Nephron progenitor cell (in vitro differentiated cells): ENCODE results near the gene EEA1.

ENCODE experiments used
- DNase-seq: peaks from one replicate; pipeline ENCODE4 v3.0.0; 2021
- H3K27ac Mint-ChIP-seq: 2 replicates; pipeline ENCODE4 v1.8.0; 2021; ENCODE audit warnings: mild to moderate bottlenecking, moderate library complexity, mixed read lengths
- H3K27me3 Mint-ChIP-seq: 2 replicates; pipeline ENCODE4 v1.8.0; 2021; ENCODE audit warnings: mild to moderate bottlenecking, low read depth, mixed read lengths; ENCODE audit not compliant: poor library complexity
- H3K36me3 Mint-ChIP-seq: 2 replicates; pipeline ENCODE4 v1.8.0; 2021; ENCODE audit warnings: low read depth, mixed read lengths
- H3K4me1 Mint-ChIP-seq: 2 replicates; pipeline ENCODE4 v1.8.0; 2021; ENCODE audit warnings: mixed read lengths
- H3K4me3 Mint-ChIP-seq: 2 replicates; pipeline ENCODE4 v1.8.0; 2021; ENCODE audit warnings: mild to moderate bottlenecking, moderate library complexity, mixed read lengths
- H3K9me3 Mint-ChIP-seq: 2 replicates; pipeline ENCODE4 v1.8.0; 2021; ENCODE audit warnings: mild to moderate bottlenecking, moderate library complexity, mixed read lengths
- TF ChIP-seq, protein P1 (sequence below): fragments of 200-600 bp; sonication (generic); IDR thresholded peaks from 2 replicates; pipeline ENCODE4 v1.5.0; 2021; ENCODE audit warnings: antibody characterized with exemption

Gene EEA1

DNA sequence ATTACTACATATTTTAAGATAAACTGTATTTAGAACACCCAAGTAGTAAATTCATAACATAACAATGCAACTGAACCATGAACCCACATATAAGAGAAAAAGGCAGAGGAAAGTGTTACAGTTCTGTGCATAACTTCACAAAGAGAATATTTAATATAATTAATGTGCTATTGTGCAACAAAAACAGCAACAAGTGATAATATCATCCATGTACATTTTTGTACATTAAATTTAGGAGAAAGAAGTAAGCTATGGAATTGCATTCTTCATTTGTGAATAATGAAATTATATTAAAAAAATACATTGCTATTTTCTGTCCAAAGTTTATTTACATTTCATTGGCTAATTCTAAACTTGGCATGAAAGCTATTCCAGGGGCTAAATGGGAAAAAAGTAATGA lies 153.7 kb downstream of the EEA1 start:
- Mint-ChIP-seq H3K36me3 (peaks cover 14% of the 10 kb centered on the region), H3K4me3 (no peak overlapping the region), H3K4me1 (no peaks in the 10 kb centered on the region), H3K9me3 (no peaks in the 10 kb centered on the region), H3K27me3 (no peaks in the 10 kb centered on the region), H3K27ac (no peak overlapping the region)
- TF ChIP-seq, protein P1, sequence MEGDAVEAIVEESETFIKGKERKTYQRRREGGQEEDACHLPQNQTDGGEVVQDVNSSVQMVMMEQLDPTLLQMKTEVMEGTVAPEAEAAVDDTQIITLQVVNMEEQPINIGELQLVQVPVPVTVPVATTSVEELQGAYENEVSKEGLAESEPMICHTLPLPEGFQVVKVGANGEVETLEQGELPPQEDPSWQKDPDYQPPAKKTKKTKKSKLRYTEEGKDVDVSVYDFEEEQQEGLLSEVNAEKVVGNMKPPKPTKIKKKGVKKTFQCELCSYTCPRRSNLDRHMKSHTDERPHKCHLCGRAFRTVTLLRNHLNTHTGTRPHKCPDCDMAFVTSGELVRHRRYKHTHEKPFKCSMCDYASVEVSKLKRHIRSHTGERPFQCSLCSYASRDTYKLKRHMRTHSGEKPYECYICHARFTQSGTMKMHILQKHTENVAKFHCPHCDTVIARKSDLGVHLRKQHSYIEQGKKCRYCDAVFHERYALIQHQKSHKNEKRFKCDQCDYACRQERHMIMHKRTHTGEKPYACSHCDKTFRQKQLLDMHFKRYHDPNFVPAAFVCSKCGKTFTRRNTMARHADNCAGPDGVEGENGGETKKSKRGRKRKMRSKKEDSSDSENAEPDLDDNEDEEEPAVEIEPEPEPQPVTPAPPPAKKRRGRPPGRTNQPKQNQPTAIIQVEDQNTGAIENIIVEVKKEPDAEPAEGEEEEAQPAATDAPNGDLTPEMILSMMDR = no peak
- DNase-seq = no peak

DNA sequence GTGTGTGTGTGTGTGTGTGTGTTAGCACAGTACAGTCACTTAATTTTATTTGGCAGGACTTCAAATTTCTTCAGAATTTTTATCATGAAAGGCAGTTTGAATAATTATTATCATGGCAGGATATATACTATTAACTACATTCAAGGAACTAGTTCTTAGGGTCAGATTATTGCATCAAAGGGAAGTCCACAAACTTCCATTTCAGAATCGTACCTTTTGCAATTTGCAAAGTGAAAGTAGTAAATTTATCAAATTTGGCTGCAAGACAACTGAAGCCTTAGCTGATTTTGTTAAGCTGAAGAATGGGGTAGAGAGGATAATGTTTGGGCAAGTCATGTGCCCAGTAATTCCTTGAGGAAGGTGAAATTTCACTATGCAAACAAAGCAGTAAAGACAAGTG lies 158.1 kb downstream of the EEA1 start:
- no peaks in the 10 kb centered on the region for H3K9me3 Mint-ChIP-seq
- H3K4me1 Mint-ChIP-seq = peaks cover 10% of the 10 kb centered on the region
- H3K36me3 Mint-ChIP-seq = no peaks in the 10 kb centered on the region
- H3K27me3 Mint-ChIP-seq = no peaks in the 10 kb centered on the region
- no peak overlapping the region for H3K27ac Mint-ChIP-seq
- TF ChIP-seq, protein P1 = no peak
- no peak for DNase-seq
- no peak overlapping the region for H3K4me3 Mint-ChIP-seq

DNA sequence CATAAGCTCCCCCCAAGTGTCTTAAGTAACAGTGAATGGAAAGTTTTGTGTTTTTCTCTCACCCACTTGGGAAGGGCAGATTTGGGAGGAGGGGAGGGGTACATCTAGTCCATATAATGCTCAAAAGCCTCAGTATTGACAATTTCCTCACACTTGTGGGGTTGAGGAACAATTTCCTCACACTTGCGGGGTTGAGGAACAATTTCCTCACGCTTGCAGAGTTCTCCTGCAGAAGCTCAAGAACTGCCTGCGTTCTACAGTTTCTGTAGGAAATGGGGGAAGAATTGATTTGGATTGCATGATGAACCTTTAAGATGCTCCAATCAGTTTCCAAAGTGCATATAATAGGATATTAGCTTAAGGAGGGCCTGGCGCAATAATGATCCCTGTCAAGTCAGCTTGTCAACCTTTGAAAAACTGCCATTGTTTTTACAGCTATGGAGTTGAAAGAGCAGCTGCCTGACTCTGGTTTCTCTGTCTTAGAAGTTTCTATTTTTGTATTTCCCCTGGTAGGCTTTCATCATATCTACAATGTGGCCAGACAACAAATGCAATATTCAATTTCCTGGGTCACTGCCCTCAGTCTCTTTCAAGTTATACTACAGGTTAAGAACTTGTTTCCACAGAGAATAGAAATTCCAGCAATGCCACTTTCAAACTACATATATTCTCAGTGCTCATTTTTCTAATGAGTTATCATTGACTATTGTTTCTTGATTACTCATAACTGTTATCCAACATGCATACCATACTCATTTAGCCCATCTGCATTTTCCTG lies 159.8 kb downstream of the EEA1 start:
- Mint-ChIP-seq H3K27ac (no peak overlapping the region), H3K4me3 (no peak overlapping the region), H3K27me3 (no peaks in the 10 kb centered on the region), H3K9me3 (no peaks in the 10 kb centered on the region), H3K36me3 (no peaks in the 10 kb centered on the region), H3K4me1 (peaks cover 14% of the 10 kb centered on the region)
- TF ChIP-seq, protein P1 = no peak
- no peak for DNase-seq

DNA sequence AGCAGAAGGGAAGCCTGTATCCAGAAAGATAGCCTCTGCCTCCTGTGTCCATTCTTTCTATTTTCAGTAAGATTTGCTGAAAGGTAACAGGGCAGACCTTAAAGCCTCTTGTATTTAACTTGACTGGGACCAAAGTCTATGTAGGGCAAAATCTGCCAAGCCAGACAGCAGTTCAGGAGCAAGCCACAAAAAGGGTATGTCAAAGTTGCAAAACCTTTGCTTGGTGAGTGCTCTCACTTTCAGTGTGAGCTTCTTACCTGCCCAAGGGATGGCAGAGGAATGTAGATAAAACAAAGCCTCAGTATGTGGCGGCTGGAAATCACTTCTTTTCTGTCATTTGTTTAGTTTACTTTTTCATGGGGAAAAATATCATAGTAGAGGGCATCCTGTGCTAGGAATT lies 163.2 kb downstream of the EEA1 start:
- Mint-ChIP-seq H3K9me3 (no peaks in the 10 kb centered on the region), H3K4me1 (peaks cover 20% of the 10 kb centered on the region), H3K27ac (no peak overlapping the region), H3K36me3 (no peaks in the 10 kb centered on the region), H3K27me3 (peaks cover 4% of the 10 kb centered on the region), H3K4me3 (no peak overlapping the region)
- TF ChIP-seq, protein P1 = no peak
- DNase-seq = no peak

DNA sequence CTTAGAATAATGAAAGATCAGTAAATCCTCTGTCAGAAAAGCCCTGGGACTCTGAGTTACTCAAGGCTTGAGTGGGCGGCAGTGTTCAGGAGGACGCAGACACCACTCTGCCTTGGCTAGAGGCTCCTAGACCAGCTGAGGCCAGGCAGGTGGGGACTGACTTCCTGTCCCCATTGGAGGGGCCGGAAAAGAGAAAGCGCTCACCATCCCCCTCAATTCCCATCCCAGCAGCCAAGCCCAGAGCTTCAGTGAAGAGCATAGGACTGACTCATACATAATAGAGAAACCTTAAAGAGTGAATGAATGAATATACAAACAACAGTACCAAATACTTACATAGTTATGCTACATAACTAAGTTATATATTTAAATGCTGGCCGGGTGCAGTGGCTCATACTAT lies 164.3 kb downstream of the EEA1 start:
- TF ChIP-seq, protein P1 = no peak
- peaks cover 20% of the 10 kb centered on the region for H3K4me1 Mint-ChIP-seq
- no peaks in the 10 kb centered on the region for H3K36me3 Mint-ChIP-seq
- H3K4me3 Mint-ChIP-seq = no peak overlapping the region
- no peak overlapping the region for H3K27ac Mint-ChIP-seq
- no peak for DNase-seq
- peaks cover 4% of the 10 kb centered on the region for H3K27me3 Mint-ChIP-seq
- no peaks in the 10 kb centered on the region for H3K9me3 Mint-ChIP-seq

DNA sequence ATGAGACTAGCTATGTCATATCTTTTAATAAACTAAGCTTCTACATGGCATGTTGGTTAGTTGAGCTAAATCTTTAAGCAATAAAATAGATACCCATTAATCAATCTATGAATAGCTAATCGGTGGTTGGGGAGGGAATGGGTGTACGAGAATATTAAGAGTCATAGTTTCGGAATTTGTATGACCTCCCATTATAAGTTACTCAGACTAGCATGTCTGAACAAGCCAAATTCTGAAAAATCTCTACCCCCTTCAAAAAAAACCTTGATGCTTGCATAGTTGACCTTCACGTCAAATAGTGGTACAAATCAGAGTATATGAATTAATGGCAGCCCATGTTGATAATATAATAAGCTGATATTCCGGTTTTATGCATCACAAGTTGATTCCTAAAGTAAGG lies 166.3 kb downstream of the EEA1 start:
- TF ChIP-seq, protein P1 = no peak
- Mint-ChIP-seq H3K27me3 (peaks cover 11% of the 10 kb centered on the region), H3K4me1 (peaks cover 9% of the 10 kb centered on the region), H3K27ac (no peak overlapping the region), H3K36me3 (no peaks in the 10 kb centered on the region), H3K4me3 (no peak overlapping the region), H3K9me3 (no peaks in the 10 kb centered on the region)
- no peak for DNase-seq
